ENCODE measurements around the gene KCNF1.

Gene KCNF1

DNA sequence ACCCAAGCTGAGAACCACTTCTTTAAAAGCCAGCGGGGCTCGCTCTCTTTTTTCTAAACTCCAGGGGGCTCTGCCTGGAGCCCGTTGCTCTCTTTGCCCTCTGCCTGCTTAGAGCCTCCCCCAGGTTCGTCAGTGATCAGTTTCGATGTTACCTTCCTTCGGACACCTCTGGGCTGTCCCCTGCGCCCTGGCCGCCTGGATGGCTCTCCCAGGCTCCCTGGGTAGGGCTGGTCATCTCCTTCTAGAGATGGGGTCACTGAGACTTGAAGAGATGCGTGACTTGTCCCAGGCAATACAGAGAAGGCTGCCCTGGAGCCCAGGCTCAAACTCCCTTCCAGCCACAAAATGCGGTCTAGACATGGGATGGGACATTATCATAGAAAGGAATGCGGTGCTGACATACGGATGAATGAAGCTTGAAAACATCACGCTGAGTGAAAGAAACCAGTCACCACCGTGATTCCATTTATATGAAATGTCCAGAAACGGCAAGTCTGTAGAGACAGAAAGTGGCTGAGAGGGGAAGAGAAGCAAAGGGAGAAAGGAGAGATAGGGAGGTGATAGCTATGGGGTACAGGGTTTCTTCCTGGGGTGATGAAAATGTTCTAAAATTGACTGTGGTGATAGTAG is 14.6 kb downstream of the KCNF1 start:
- Histone ChIP-seq H4K20me1 (ENCODE audit: control insufficient read depth, insufficient read depth, low read depth, low read length) (no peaks in the 10 kb centered on the region), H3K79me2 (ENCODE audit: control insufficient read depth, low read length) (no peaks in the 10 kb centered on the region), H3K4me1 (ENCODE audit: control insufficient read depth, low read length) (no peaks in the 10 kb centered on the region), H3K27ac (ENCODE audit: low read depth, low read length) (no peak overlapping the region), H3K4me3 (ENCODE audit: low read length) (no peak overlapping the region), H3K9me3 (ENCODE audit: control insufficient read depth, insufficient read depth, low read length) (no peaks in the 10 kb centered on the region), H3K9me2 (replicated peaks; ENCODE audit: control insufficient read depth, low read length) (no peaks in the 10 kb centered on the region), H3K36me3 (ENCODE audit: control insufficient read depth, low read length) (no peaks in the 10 kb centered on the region), H3F3A (ENCODE audit: control insufficient read depth, insufficient read depth) (no peaks in the 10 kb centered on the region), H3K27me3 (ENCODE audit: control insufficient read depth, low read length) (peaks cover 16% of the 10 kb centered on the region), H3K4me2 (ENCODE audit: low read length) (no peak overlapping the region)
- TF ChIP-seq, protein P1, sequence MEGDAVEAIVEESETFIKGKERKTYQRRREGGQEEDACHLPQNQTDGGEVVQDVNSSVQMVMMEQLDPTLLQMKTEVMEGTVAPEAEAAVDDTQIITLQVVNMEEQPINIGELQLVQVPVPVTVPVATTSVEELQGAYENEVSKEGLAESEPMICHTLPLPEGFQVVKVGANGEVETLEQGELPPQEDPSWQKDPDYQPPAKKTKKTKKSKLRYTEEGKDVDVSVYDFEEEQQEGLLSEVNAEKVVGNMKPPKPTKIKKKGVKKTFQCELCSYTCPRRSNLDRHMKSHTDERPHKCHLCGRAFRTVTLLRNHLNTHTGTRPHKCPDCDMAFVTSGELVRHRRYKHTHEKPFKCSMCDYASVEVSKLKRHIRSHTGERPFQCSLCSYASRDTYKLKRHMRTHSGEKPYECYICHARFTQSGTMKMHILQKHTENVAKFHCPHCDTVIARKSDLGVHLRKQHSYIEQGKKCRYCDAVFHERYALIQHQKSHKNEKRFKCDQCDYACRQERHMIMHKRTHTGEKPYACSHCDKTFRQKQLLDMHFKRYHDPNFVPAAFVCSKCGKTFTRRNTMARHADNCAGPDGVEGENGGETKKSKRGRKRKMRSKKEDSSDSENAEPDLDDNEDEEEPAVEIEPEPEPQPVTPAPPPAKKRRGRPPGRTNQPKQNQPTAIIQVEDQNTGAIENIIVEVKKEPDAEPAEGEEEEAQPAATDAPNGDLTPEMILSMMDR (IDR thresholded peaks at IDR 0.05; ENCODE audit: low read depth, low read length, poor library complexity, severe bottlenecking) = no peak
- TF ChIP-seq EZH2phosphoT487 (IDR thresholded peaks at IDR 0.05; ENCODE audit: borderline replicate concordance, low read length) = no peak

DNA sequence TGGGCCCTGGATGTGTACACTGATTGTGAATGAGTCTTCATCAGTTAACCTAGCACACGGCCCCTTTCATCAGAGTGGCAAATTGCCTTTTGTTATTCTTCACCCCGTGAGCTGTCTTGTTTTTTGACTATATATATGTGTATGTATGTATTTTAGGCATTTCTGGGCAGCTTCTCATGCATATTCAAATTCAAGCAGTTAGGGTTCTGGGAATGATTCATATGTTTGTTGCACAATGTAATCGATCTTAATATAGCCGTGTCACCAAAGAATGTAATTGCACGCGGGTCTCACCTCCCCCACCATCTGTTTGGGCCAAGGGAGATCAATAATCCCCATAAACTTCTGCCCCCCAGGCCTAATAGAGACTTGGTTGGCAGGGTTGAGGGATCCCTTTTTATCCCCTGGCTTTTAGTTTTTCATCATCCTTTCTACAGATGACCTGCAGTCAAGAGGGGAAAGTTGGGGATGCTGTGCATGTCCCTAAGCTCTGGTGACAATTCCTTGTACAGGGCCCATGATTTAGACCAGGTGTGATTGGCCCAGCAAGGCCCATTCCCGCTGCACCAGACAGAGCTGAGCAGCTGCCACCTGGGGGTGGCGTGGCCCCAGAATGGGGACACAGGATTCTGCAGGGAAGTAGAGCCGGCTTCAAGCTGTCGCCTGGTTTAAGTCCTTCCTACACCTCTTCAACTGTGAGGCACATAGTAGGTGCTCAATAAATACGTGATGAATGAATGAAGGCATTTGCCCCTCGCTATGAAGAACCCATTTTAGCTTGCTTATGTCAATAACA is 19.2 kb downstream of the KCNF1 start:
- no peak overlapping the region for H3K4me2 ChIP-seq (ENCODE audit: low read length)
- no peaks in the 10 kb centered on the region for H3K36me3 ChIP-seq (ENCODE audit: control insufficient read depth, low read length)
- H3K4me1 ChIP-seq (ENCODE audit: control insufficient read depth, low read length) = peaks cover 7% of the 10 kb centered on the region; the same call in 1 of the 2 replicates
- no peaks in the 10 kb centered on the region for H3F3A ChIP-seq (ENCODE audit: control insufficient read depth, insufficient read depth)
- H3K4me3 ChIP-seq (ENCODE audit: low read length) = no peak overlapping the region
- peaks cover 13% of the 10 kb centered on the region for H3K27me3 ChIP-seq (ENCODE audit: control insufficient read depth, low read length)
- H4K20me1 ChIP-seq (ENCODE audit: control insufficient read depth, insufficient read depth, low read depth, low read length) = no peaks in the 10 kb centered on the region
- no peaks in the 10 kb centered on the region for H3K9me2 ChIP-seq (replicated peaks; ENCODE audit: control insufficient read depth, low read length)
- no peaks in the 10 kb centered on the region for H3K79me2 ChIP-seq (ENCODE audit: control insufficient read depth, low read length)
- H3K9me3 ChIP-seq (ENCODE audit: control insufficient read depth, insufficient read depth, low read length) = no peaks in the 10 kb centered on the region
- H3K27ac ChIP-seq (ENCODE audit: low read depth, low read length) = no peak overlapping the region
- TF ChIP-seq, protein P1 (IDR thresholded peaks at IDR 0.05; ENCODE audit: low read depth, low read length, poor library complexity, severe bottlenecking) = no peak
- TF ChIP-seq EZH2phosphoT487 (IDR thresholded peaks at IDR 0.05; ENCODE audit: borderline replicate concordance, low read length) = no peak

DNA sequence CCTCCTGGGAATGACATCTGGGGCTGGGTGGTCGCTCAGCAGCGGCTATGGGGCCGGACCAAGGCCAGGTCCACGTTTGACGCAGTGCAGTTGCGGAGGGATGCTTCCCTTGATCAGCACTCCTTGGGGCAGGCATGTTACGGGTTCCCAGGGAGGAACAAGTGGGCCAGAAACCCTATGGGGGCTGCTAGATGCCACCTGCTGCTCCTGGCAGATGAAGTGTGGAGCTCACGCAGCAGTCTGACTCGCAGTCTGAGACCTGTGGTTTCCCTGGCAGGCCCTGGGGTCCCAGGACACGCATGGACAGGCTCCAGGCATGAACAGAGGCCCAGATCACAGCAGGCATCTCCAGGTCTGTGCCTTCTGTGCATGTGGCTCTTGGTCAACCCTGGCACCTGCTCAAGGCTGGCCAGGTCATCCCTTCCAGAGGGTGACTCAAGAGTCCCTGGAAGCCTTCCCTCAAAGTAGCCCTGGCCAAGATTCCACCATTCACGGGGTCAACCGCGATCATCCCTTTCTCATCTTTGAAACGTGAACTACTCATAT is 20.0 kb downstream of the KCNF1 start:
- H3K27ac ChIP-seq (ENCODE audit: low read depth, low read length) = no peak overlapping the region
- H3K4me3 ChIP-seq (ENCODE audit: low read length) = no peak overlapping the region
- TF ChIP-seq, protein P1 (IDR thresholded peaks at IDR 0.05; ENCODE audit: low read depth, low read length, poor library complexity, severe bottlenecking) = no peak
- no peak for TF ChIP-seq EZH2phosphoT487 (IDR thresholded peaks at IDR 0.05; ENCODE audit: borderline replicate concordance, low read length)
- no peaks in the 10 kb centered on the region for H3K79me2 ChIP-seq (ENCODE audit: control insufficient read depth, low read length)
- H3K9me2 ChIP-seq (replicated peaks; ENCODE audit: control insufficient read depth, low read length) = no peaks in the 10 kb centered on the region
- no peaks in the 10 kb centered on the region for H3K9me3 ChIP-seq (ENCODE audit: control insufficient read depth, insufficient read depth, low read length)
- H4K20me1 ChIP-seq (ENCODE audit: control insufficient read depth, insufficient read depth, low read depth, low read length) = no peaks in the 10 kb centered on the region
- no peaks in the 10 kb centered on the region for H3K36me3 ChIP-seq (ENCODE audit: control insufficient read depth, low read length)
- H3K4me2 ChIP-seq (ENCODE audit: low read length) = no peak overlapping the region
- peaks cover 7% of the 10 kb centered on the region; the same call in 1 of the 2 replicates for H3K4me1 ChIP-seq (ENCODE audit: control insufficient read depth, low read length)
- H3F3A ChIP-seq (ENCODE audit: control insufficient read depth, insufficient read depth) = no peaks in the 10 kb centered on the region
- peaks cover 13% of the 10 kb centered on the region for H3K27me3 ChIP-seq (ENCODE audit: control insufficient read depth, low read length)
